ENCODE data around the gene OR2T10. TPM values are rescaled to one million over a fixed set of nuclear protein-coding genes. Genes with fewer than 3 reads are reported as not detected.
"Not testable (repeated sequence)": the region's sequence is repeated elsewhere in the genome, so short reads cannot be mapped to it uniquely, and the experiment has no call there.

The OR2T10 gene
- total and polyA plus RNA-seq, 2 of the 8 experiments (the other 6 are each of a cell fraction or from before 2014, with no cell fraction given), result not detected

DNA sequence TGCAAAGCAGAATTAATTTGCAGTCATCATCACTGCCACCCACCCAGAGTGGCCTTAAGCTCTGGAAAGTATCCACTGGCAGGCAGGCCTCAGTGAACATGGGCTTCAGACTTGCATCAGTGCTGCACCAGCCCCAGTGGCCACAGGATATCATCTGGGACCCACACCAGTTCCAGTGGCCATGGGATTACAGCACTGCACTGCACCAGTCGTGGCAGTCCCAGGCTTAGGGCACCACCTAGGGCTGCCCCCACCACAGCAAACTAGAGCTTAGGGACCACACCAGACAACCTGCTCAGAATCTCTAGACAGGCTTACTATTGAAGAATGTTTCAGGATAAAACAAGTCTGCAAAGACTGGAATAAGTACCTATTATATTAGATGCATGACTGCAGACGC is 50.1 kb downstream of the OR2T10 start:
- FAIRE-seq; H3K9me3 ChIP-seq (ENCODE audit: insufficient read depth in 2 of 2, low read depth in 1 of 2, low read length in 1 of 2); H3K9ac ChIP-seq (replicated peaks in 1 of 4; ENCODE audit: extremely low read depth in 1 of 4, low read depth in 3 of 4, low read length in 3 of 4); H2BK12ac ChIP-seq (ENCODE audit: low read depth, low read length); H3K79me1 ChIP-seq (ENCODE audit: low read depth, low read length); H2BK120ac ChIP-seq (replicated peaks; ENCODE audit: low read depth, low read length); H3K36me3 ChIP-seq (ENCODE audit: control insufficient read depth in 2 of 4, insufficient read depth in 4 of 4, low read length in 3 of 4); CTCF ChIA-PET (ENCODE audit: partially characterized antibody); H2BK5ac ChIP-seq (ENCODE audit: low read depth, low read length); DNase-seq (ENCODE audit: low read depth in 1 of 2, low spot score in 2 of 2); H3K27me3 ChIP-seq (replicated peaks in 1 of 4; ENCODE audit: control insufficient read depth in 3 of 4, extremely low read depth in 1 of 4, insufficient read depth in 3 of 4, low read length in 3 of 4); H3K79me2 ChIP-seq (ENCODE audit: control insufficient read depth in 1 of 2, insufficient read depth in 2 of 2, low read length in 2 of 2); H3K23ac ChIP-seq (ENCODE audit: insufficient read length); H4K5ac ChIP-seq (ENCODE audit: insufficient read length, low read depth, low read length); H3K4me3 ChIP-seq (ENCODE audit: extremely low read depth in 1 of 4, insufficient read depth in 2 of 4, low read depth in 3 of 4, low read length in 4 of 4); H3K4me1 ChIP-seq (replicated peaks in 1 of 4; ENCODE audit: control insufficient read depth in 3 of 4, insufficient read depth in 4 of 4, low read length in 3 of 4); H2AK5ac ChIP-seq (ENCODE audit: low read depth, low read length); H2BK15ac ChIP-seq (ENCODE audit: low read length); H3K18ac ChIP-seq (ENCODE audit: extremely low read depth, low read length); POLR2A ChIA-PET (ENCODE audit: partially characterized antibody); H3K4me2 ChIP-seq (ENCODE audit: insufficient read depth in 1 of 2, low read depth in 2 of 2, low read length in 2 of 2); H4K8ac ChIP-seq (ENCODE audit: extremely low read depth, insufficient read depth, low read length); H4K91ac ChIP-seq (replicated peaks; ENCODE audit: insufficient read length, low read length); H4K20me1 ChIP-seq (replicated peaks in 1 of 2; ENCODE audit: control insufficient read depth in 1 of 2, insufficient read depth in 2 of 2, low read length in 2 of 2); H2AFZ ChIP-seq (ENCODE audit: low read length); H3K27ac ChIP-seq (ENCODE audit: low read depth, low read length); H3K23me2 ChIP-seq (ENCODE audit: low read depth, low read length); H3K56ac ChIP-seq (replicated peaks; ENCODE audit: insufficient read length, low read depth, low read length); H3K14ac ChIP-seq (ENCODE audit: insufficient read length); H3K4ac ChIP-seq (replicated peaks; ENCODE audit: insufficient read length, low read depth, low read length); H2BK20ac ChIP-seq (ENCODE audit: low read length): not testable (repeated sequence)
- no CpG with 5 or more reads among the region's 2 CpGs for WGBS, 2 experiments (ENCODE audit: extremely low coverage in 1 of 2, insufficient coverage in 1 of 2, insufficient read length in 1 of 2, insufficient replicate concordance in 2 of 2, low coverage in 1 of 2, low lambda C conversion rate in 2 of 2, missing lambda C conversion rate in 1 of 2)

Small RNA genes within 50 kb of the gene (small RNA-seq; reads per million reads assigned to genes)
- not detected for gene RF00019 (ENCODE audit: insufficient read depth)

Other genes starting within 250 kb of the OR2T10 start
- not detected in 2 replicates for gene OR14C36, start 248.9 kb downstream of the OR2T10 start, total RNA-seq (2021; fragmentation: NEBNext Ultra II Directional; extraction: Animal tissue kit (Norgen Biotek cat#: 25700))
- gene OR14C36, start 248.9 kb downstream of the OR2T10 start, polyA plus RNA-seq (2011; rRNA removed), result not detected in 2 replicates
- gene OR2T4, start 236.0 kb downstream of the OR2T10 start, total RNA-seq (2021; fragmentation: NEBNext Ultra II Directional; extraction: Animal tissue kit (Norgen Biotek cat#: 25700)), result not detected in 2 replicates
- not detected in 2 replicates for gene OR2T4, start 236.0 kb downstream of the OR2T10 start, polyA plus RNA-seq (2011; rRNA removed)
- not detected in 2 replicates for gene OR2T6, start 222.0 kb downstream of the OR2T10 start, total RNA-seq (2021; fragmentation: NEBNext Ultra II Directional; extraction: Animal tissue kit (Norgen Biotek cat#: 25700))
- gene OR2T6, start 222.0 kb downstream of the OR2T10 start, polyA plus RNA-seq (2011; rRNA removed), result not detected in 2 replicates
- gene OR2T1, start 194.7 kb downstream of the OR2T10 start, total RNA-seq (2021; fragmentation: NEBNext Ultra II Directional; extraction: Animal tissue kit (Norgen Biotek cat#: 25700)), result not detected in 2 replicates
- gene OR2T1, start 194.7 kb downstream of the OR2T10 start, polyA plus RNA-seq (2011; rRNA removed), result not detected in 2 replicates
- not detected in 2 replicates for gene OR2T2, start 152.1 kb downstream of the OR2T10 start, total RNA-seq (2021; fragmentation: NEBNext Ultra II Directional; extraction: Animal tissue kit (Norgen Biotek cat#: 25700))
- not detected in 2 replicates for gene OR2T2, start 152.1 kb downstream of the OR2T10 start, polyA plus RNA-seq (2011; rRNA removed)
- gene OR2T3, start 124.3 kb downstream of the OR2T10 start, total RNA-seq (2021; fragmentation: NEBNext Ultra II Directional; extraction: Animal tissue kit (Norgen Biotek cat#: 25700)), result not detected in 2 replicates
- gene OR2T3, start 124.3 kb downstream of the OR2T10 start, polyA plus RNA-seq (2011; rRNA removed), result not detected in 2 replicates
- not detected in 2 replicates for gene OR2T5, start 109.1 kb downstream of the OR2T10 start, total RNA-seq (2021; fragmentation: NEBNext Ultra II Directional; extraction: Animal tissue kit (Norgen Biotek cat#: 25700))
- gene OR2T5, start 109.1 kb downstream of the OR2T10 start, polyA plus RNA-seq (2011; rRNA removed), result not detected in 2 replicates
- not detected in 2 replicates for gene OR2G6, start 89.6 kb downstream of the OR2T10 start, total RNA-seq (2021; fragmentation: NEBNext Ultra II Directional; extraction: Animal tissue kit (Norgen Biotek cat#: 25700))
- not detected in 2 replicates for gene OR2G6, start 89.6 kb downstream of the OR2T10 start, polyA plus RNA-seq (2011; rRNA removed)
- gene OR2T29, start 34.9 kb downstream of the OR2T10 start, total RNA-seq (2021; fragmentation: NEBNext Ultra II Directional; extraction: Animal tissue kit (Norgen Biotek cat#: 25700)), result not detected in 2 replicates
- not detected in 2 replicates for gene OR2T29, start 34.9 kb downstream of the OR2T10 start, polyA plus RNA-seq (2011; rRNA removed)
- gene OR2T34, start 22.9 kb downstream of the OR2T10 start, total RNA-seq (2021; fragmentation: NEBNext Ultra II Directional; extraction: Animal tissue kit (Norgen Biotek cat#: 25700)), result not detected in 2 replicates
- not detected in 2 replicates for gene OR2T34, start 22.9 kb downstream of the OR2T10 start, polyA plus RNA-seq (2011; rRNA removed)
- not detected in 2 replicates for gene OR2T11, start 37.4 kb upstream of the OR2T10 start, total RNA-seq (2021; fragmentation: NEBNext Ultra II Directional; extraction: Animal tissue kit (Norgen Biotek cat#: 25700))
- not detected in 2 replicates for gene OR2T11, start 37.4 kb upstream of the OR2T10 start, polyA plus RNA-seq (2011; rRNA removed)
- gene OR2T35, start 47.6 kb upstream of the OR2T10 start, total RNA-seq (2021; fragmentation: NEBNext Ultra II Directional; extraction: Animal tissue kit (Norgen Biotek cat#: 25700)), result not detected in 2 replicates
- gene OR2T35, start 47.6 kb upstream of the OR2T10 start, polyA plus RNA-seq (2011; rRNA removed), result not detected in 2 replicates
- gene OR2T27, start 57.8 kb upstream of the OR2T10 start, total RNA-seq (2021; fragmentation: NEBNext Ultra II Directional; extraction: Animal tissue kit (Norgen Biotek cat#: 25700)), result not detected in 2 replicates
- not detected in 2 replicates for gene OR2T27, start 57.8 kb upstream of the OR2T10 start, polyA plus RNA-seq (2011; rRNA removed)
- gene OR14I1, start 105.1 kb upstream of the OR2T10 start, total RNA-seq (2021; fragmentation: NEBNext Ultra II Directional; extraction: Animal tissue kit (Norgen Biotek cat#: 25700)), result not detected in 2 replicates
- not detected in 2 replicates for gene OR14I1, start 105.1 kb upstream of the OR2T10 start, polyA plus RNA-seq (2011; rRNA removed)
- not detected in 2 replicates for gene LYPD8, start 158.1 kb upstream of the OR2T10 start, total RNA-seq (2021; fragmentation: NEBNext Ultra II Directional; extraction: Animal tissue kit (Norgen Biotek cat#: 25700))
- gene LYPD8, start 158.1 kb upstream of the OR2T10 start, polyA plus RNA-seq (2011; rRNA removed), result not detected in 2 replicates
- gene SH3BP5L, start 228.2 kb upstream of the OR2T10 start, total RNA-seq (2021; fragmentation: NEBNext Ultra II Directional; extraction: Animal tissue kit (Norgen Biotek cat#: 25700)), result 27.9 and 28.4 TPM in 2 replicates
- gene SH3BP5L, start 228.2 kb upstream of the OR2T10 start, polyA plus RNA-seq (2011; rRNA removed), result 20.2 and 29.7 TPM in 2 replicates
- gene ZNF672, start 240.5 kb upstream of the OR2T10 start, total RNA-seq (2021; fragmentation: NEBNext Ultra II Directional; extraction: Animal tissue kit (Norgen Biotek cat#: 25700)), result 28.4 and 30.7 TPM in 2 replicates
- 40.4 and 40.7 TPM in 2 replicates for gene ZNF672, start 240.5 kb upstream of the OR2T10 start, polyA plus RNA-seq (2011; rRNA removed)

All from H1 (cell line).